Kidney (tissue), 14 donors: Measurements from ENCODE around the gene FKBP1B. TPM values are rescaled to one million over a fixed set of nuclear protein-coding genes. Genes with fewer than 3 reads are reported as not detected.

Experiments
- DNase-seq, 5 donors: peaks; one replicate each; pipeline ENCODE4 v3.0.0-alpha.2; 2013 to 2020
- FAIRE-seq: peaks from 2 replicates; lab custom pipeline; 2012; peaks lifted over from hg19 to GRCh38; lab: Jason Lieb, UNC
- H3K27ac ChIP-seq, 2 donors: one replicate each; pipeline ENCODE4 v1.7.0; 2013; ENCODE audit warnings: low read depth in 2 of 2, low read length in 2 of 2, inconsistent platforms in 1 of 2
- H3K27me3 ChIP-seq: one replicate; pipeline ENCODE4 v1.7.1; 2013; ENCODE audit warnings: low read length, inconsistent platforms; ENCODE audit not compliant: control insufficient read depth, insufficient read depth
- H3K36me3 ChIP-seq, 3 donors: one replicate each; pipeline versions ENCODE4 v1.7.0 to v1.7.1; 2013; ENCODE audit warnings: low read length in 3 of 3, control low read depth in 1 of 3, inconsistent platforms in 1 of 3; ENCODE audit not compliant: insufficient read depth in 3 of 3, control insufficient read depth in 2 of 3
- H3K4me1 ChIP-seq, 3 donors: one replicate each; pipeline versions ENCODE4 v1.7.0 to v1.7.1; 2013; ENCODE audit warnings: low read length in 3 of 3, inconsistent platforms in 1 of 3, low read depth in 1 of 3; ENCODE audit not compliant: control insufficient read depth in 2 of 3, insufficient read depth in 2 of 3
- H3K4me3 ChIP-seq, 3 donors: one replicate each; pipeline versions ENCODE4 v1.7.0 to v1.8.1; 2013; ENCODE audit warnings: low read length in 3 of 3, control low read depth in 1 of 3, inconsistent platforms in 1 of 3
- H3K9ac ChIP-seq, 3 donors: one replicate each; pipeline versions ENCODE4 v1.7.0 to v1.7.1; 2013; ENCODE audit warnings: low read length in 3 of 3, control low read depth in 1 of 3, inconsistent platforms in 1 of 3
- H3K9me3 ChIP-seq, 3 donors: one replicate each; pipeline versions ENCODE4 v1.7.0 to v1.7.1; 2013; ENCODE audit warnings: low read length in 3 of 3, control low read depth in 1 of 3, inconsistent platforms in 1 of 3; ENCODE audit not compliant: control insufficient read depth in 2 of 3, insufficient read depth in 1 of 3
- intact Hi-C: fragments of 100-400 bp; cut with DNase I; formaldehyde crosslinking; loops from one replicate; pipeline ENCODE4 v1.11.1; 2022
- polyA plus RNA-seq: library from polyadenylated mRNA; stranded (reverse); fragments of 350-450 nt; fragmentation: Illumina TruSeq; extraction: RNeasy Lipid Tissue Mini Kit (QIAGEN cat#74804); gene quantifications from one replicate; pipeline ENCODE4 v1.2.3, GENCODE V29; 2014; ENCODE audit warnings: low read depth, low replicate concordance; ENCODE audit not compliant: insufficient read depth
- total RNA-seq: library from RNA; stranded (reverse); fragmentation: NEBNext Ultra II Directional; extraction: Animal tissue kit (Norgen Biotek cat#: 25700); gene quantifications from one replicate; pipeline ENCODE4 v1.2.1, GENCODE V29; 2021
- TF ChIP-seq, protein P1 (sequence below): IDR thresholded peaks from 3 replicates; pipeline ENCODE4 v1.5.1; 2012; ENCODE audit warnings: mild to moderate bottlenecking, moderate library complexity, borderline replicate concordance; ENCODE audit not compliant: insufficient read depth; ENCODE audit errors: extremely low read depth
- donor health status: control.
- donor health status: control.
- donor health status: control.
- donor health status: control.
- donor health status: control.
- donor health status: DM: yes; HTN: yes; CAD: no.
- donor health status: Normal renal cell carcinoma (clear cell type).

The FKBP1B gene
- total and polyA plus RNA-seq, 2 donors from 2014 or later = 11.8 to 19.8 TPM

GRCh38 chr2:24052951-24053350, 3.4 kb downstream of the FKBP1B start:
- no peak for FAIRE-seq
- TF ChIP-seq, protein P1, sequence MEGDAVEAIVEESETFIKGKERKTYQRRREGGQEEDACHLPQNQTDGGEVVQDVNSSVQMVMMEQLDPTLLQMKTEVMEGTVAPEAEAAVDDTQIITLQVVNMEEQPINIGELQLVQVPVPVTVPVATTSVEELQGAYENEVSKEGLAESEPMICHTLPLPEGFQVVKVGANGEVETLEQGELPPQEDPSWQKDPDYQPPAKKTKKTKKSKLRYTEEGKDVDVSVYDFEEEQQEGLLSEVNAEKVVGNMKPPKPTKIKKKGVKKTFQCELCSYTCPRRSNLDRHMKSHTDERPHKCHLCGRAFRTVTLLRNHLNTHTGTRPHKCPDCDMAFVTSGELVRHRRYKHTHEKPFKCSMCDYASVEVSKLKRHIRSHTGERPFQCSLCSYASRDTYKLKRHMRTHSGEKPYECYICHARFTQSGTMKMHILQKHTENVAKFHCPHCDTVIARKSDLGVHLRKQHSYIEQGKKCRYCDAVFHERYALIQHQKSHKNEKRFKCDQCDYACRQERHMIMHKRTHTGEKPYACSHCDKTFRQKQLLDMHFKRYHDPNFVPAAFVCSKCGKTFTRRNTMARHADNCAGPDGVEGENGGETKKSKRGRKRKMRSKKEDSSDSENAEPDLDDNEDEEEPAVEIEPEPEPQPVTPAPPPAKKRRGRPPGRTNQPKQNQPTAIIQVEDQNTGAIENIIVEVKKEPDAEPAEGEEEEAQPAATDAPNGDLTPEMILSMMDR = no peak

DNA sequence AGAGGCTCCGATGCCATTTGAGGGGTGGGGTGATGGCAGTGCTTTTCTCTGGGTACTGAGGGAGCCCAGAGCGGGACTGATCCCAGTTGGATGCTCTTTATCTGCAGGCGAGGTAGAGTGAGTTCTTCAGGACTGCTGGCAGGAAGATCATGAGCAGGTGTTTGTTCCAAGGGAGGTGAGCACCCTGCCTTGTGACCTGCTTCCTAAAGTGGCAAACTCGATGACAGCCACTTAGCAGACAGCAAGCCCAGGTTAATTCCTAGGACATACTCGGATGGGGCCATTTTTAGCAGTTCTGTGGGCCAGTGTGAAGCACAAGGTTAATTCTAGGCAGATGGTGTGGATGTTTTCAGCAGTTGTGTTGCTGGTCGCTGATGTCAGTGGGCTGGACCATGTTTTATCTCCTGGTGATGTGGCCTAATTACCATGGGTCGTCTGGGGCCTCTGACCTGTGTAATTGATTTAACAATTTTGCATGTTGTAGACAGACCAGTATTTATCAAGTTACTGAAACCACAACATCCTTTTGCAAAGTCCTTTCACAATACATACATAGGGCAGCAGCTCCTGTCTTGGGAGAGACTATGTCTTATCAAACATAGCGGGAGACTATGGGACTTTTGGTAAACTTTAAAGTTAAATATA, 4.9 kb downstream of the FKBP1B start:
- Histone ChIP-seq H3K9me3 (no peaks in the 10 kb centered on the region), H3K4me3 (no peak overlapping the region), H3K4me1 (no peaks in the 10 kb centered on the region), H3K36me3 (no peaks in the 10 kb centered on the region), H3K27me3 (no peaks in the 10 kb centered on the region), H3K27ac (no peak overlapping the region), H3K9ac (no peak overlapping the region)
- no peak for FAIRE-seq
- TF ChIP-seq, protein P1 = no peak
- intact Hi-C loops = no loop called here
- DNase-seq = no peak

More at GRCh38 chr2:24052951-24053350, 3.4 kb downstream of the FKBP1B start:
- no peak for DNase-seq
- H3K4me3 ChIP-seq = no peak overlapping the region
- H3K36me3 ChIP-seq = no peaks in the 10 kb centered on the region
- no peaks in the 10 kb centered on the region for H3K27me3 ChIP-seq
- peaks cover 0 to 4% (median 2%) of the 10 kb centered on the region in 3 donors for H3K4me1 ChIP-seq
- no peak overlapping the region for H3K27ac ChIP-seq
- intact Hi-C loops = no loop called here
- no peaks in the 10 kb centered on the region for H3K9me3 ChIP-seq
- H3K9ac ChIP-seq = no peak overlapping the region

- no peak overlapping the region for H3K27ac ChIP-seq
- H3K4me1 ChIP-seq = no peaks in the 10 kb centered on the region
- DNase-seq = no peak
- no peak for FAIRE-seq
- intact Hi-C loops = no loop called here
- no peak overlapping the region for H3K9ac ChIP-seq
- H3K9me3 ChIP-seq = no peaks in the 10 kb centered on the region
- H3K36me3 ChIP-seq = no peaks in the 10 kb centered on the region
- H3K27me3 ChIP-seq = no peaks in the 10 kb centered on the region
- TF ChIP-seq, protein P1 = no peak
- H3K4me3 ChIP-seq = no peak overlapping the region
These were observed 6.2 kb downstream of the FKBP1B start for GRCh38 chr2:24055750-24056149.
